ENCODE measurements around the gene KAZALD1. TPM values are rescaled to one million over a fixed set of nuclear protein-coding genes. Genes with fewer than 3 reads are reported as not detected.
A peak's percentile ranks its signal among the peaks of the same experiment; 100 is the strongest.

KAZALD1 gene
- polyA plus RNA-seq, 2 of the 4 experiments (the other 2 are of a cell fraction) = 4.3 to 4.5 TPM

DNA sequence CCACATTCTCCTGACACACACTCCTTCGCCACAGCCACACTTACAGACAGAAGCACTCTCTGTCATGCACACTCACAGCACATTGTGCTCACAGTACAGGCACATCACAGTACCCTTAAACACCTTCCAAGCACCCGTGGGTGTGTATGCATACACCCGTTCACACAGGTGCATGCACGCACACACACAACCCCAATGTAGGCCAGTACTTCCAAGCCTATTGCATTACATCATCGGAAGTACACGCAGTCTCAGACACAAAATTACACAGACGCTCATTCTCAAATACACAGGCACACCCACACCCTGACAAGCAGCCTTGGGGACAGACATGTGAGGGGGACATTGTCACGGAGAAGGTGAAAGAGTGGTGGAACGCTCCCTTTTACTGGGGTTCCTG, 11.1 kb downstream of the KAZALD1 start:
- no peaks in the 10 kb centered on the region for H3K9me3 ChIP-seq
- no peak for ATAC-seq
- no peak for TF ChIP-seq TFCP2L1 (CRISPR knock-in tag; IDR thresholded peaks at IDR 0.05)
- no peak for TF ChIP-seq GATA3 (IDR thresholded peaks at IDR 0.05; ENCODE audit: borderline replicate concordance)
- no peak for TF ChIP-seq CHD2 (IDR thresholded peaks at IDR 0.05; ENCODE audit: low read length, partially characterized antibody)
- TF ChIP-seq, protein P1, sequence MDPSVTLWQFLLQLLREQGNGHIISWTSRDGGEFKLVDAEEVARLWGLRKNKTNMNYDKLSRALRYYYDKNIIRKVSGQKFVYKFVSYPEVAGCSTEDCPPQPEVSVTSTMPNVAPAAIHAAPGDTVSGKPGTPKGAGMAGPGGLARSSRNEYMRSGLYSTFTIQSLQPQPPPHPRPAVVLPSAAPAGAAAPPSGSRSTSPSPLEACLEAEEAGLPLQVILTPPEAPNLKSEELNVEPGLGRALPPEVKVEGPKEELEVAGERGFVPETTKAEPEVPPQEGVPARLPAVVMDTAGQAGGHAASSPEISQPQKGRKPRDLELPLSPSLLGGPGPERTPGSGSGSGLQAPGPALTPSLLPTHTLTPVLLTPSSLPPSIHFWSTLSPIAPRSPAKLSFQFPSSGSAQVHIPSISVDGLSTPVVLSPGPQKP (IDR thresholded peaks at IDR 0.05; ENCODE audit: low read depth, low read length) = no peak
- DNase-seq (ENCODE audit: low read depth in 1 of 2, low spot score in 1 of 2) = no peak
- H3K27ac ChIP-seq = no peak overlapping the region
- no peak for FAIRE-seq
- H3K4me3 ChIP-seq = no peak overlapping the region
- CTCF ChIA-PET = interaction anchor here (5.2 to 65.1 kb wide), 2 partner anchors 30 to 69 kb away, joined by 26 to 2364 read pairs; partner anchors contain the start of genes KAZALD1, PDZD7 and SFXN3
- whole genome bisulfite sequencing (ENCODE audit: missing lambda C conversion rate) = 82% methylated on average over 9 of the region's 9 CpGs
- POLR2A ChIA-PET = no interaction called here
- no peak overlapping the region for H3K4me2 ChIP-seq
- no peaks in the 10 kb centered on the region for H3K4me1 ChIP-seq

DNA sequence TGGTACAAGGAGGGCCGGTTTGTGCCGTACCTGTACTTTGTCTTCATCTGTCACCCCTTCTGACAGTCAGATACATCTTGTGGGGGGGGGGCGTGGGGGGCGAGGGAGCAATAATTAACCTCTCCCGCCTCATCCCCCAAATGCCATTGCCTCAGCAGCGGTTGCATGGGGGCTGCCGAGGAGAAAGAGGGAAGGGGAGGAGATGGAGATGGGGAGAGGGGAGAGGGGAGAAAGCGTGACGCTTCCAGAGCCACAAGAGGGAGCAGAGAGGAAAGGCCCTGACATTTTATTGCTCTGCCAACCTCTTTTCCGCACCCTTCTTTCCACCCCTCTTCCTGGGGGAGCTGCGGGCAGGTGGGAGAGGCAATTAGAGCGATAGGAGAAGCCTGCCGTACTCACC, 11.8 kb downstream of the KAZALD1 start:
- POLR2A ChIA-PET = no interaction called here
- Histone ChIP-seq H3K4me3 (no peak overlapping the region), H3K4me2 (no peak overlapping the region), H3K9me3 (no peaks in the 10 kb centered on the region), H3K27ac (no peak overlapping the region), H3K4me1 (no peaks in the 10 kb centered on the region)
- FAIRE-seq = no peak
- no peak for TF ChIP-seq TP53 (CRISPR knock-in tag; IDR thresholded peaks at IDR 0.05)
- TF ChIP-seq FOXS1 (CRISPR knock-in tag; IDR thresholded peaks at IDR 0.05) = no peak
- no peak for TF ChIP-seq HOXB13 (CRISPR knock-in tag; IDR thresholded peaks at IDR 0.05; ENCODE audit: low read depth)
- no peak for TF ChIP-seq RARB (CRISPR knock-in tag; IDR thresholded peaks at IDR 0.05)
- TF ChIP-seq RCOR1 (IDR thresholded peaks at IDR 0.05; ENCODE audit: low read depth, low read length) = no peak
- CTCF ChIA-PET = interaction anchor here (0.6 to 65.1 kb wide), 5 partner anchors 18 to 628 kb away, joined by 3 to 2364 read pairs (median 10); partner anchors contain the start of genes KAZALD1, PDZD7 and SFXN3
- 51% methylated on average over 12 of the region's 13 CpGs for WGBS (ENCODE audit: missing lambda C conversion rate)
- DNase-seq (ENCODE audit: low read depth in 1 of 2, low spot score in 1 of 2) = no peak
- no peak for ATAC-seq

DNA sequence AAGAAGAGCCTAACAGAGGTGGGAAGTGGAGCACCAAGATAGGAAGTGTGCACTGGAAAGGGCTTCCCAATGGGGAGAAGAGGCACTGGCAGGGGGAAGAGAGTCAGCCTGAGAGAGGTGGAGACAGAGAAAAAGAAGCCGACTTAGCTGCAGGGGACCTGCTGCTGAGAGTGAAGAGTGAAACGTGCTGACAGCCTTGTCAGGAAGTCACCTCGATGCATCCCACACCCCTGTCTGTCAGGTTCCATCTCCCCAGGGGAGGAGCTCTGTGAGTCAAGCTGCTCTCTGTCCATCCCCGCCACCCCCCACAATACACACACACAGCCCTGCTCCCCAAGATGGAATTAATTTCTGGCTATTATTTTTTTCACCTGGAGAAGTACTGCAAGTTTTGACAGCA, 14.0 kb downstream of the KAZALD1 start:
- 23% methylated on average over 4 of the region's 4 CpGs for WGBS (ENCODE audit: missing lambda C conversion rate)
- CTCF ChIA-PET = interaction anchor here (1.1 to 65.1 kb wide), 9 partner anchors 9 to 66 kb away, joined by 3 to 2364 read pairs (median 4); partner anchors contain the start of genes KAZALD1, PDZD7 and SFXN3

DNA sequence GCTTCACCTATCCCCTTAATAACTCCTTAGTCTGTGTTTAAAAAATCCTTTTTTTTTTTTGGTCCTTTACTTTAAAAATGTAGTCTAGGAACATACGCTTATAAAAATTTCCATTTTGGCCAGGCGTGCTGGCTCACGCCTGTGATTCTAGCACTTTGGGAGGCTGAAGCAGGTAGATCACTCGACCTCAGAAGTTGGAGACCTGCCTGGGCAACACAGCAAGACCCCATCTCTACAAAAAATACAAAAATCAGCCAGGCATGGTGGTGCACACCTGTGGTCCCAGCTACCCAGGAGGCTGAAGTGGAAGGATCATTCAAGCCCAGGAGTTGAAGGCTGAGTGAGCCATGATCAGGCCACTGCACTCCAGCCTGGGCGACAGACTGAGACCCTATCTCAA, 14.8 kb downstream of the KAZALD1 start:
- ATAC-seq (no peak), DNase-seq (ENCODE audit: low read depth in 1 of 2, low spot score in 1 of 2) (no peak), FAIRE-seq (no peak)
- no peaks in the 10 kb centered on the region for H3K9me3 ChIP-seq
- TF ChIP-seq CHD2 (IDR thresholded peaks at IDR 0.05; ENCODE audit: low read length, partially characterized antibody) (no peak), RARB (CRISPR knock-in tag; IDR thresholded peaks at IDR 0.05) (no peak), NFE2L2 (conservative IDR thresholded peaks at IDR 0.05; ENCODE audit: low read length) (no peak), JUN (IDR thresholded peaks at IDR 0.05) (no peak), ZC3H11A (IDR thresholded peaks at IDR 0.05) (no peak), SMC3 (IDR thresholded peaks at IDR 0.05) (no peak)
- 68% methylated on average over 5 of the region's 5 CpGs for WGBS (ENCODE audit: missing lambda C conversion rate)
- H3K4me3 ChIP-seq = no peak overlapping the region
- H3K27ac ChIP-seq = no peak overlapping the region
- H3K4me1 ChIP-seq = no peaks in the 10 kb centered on the region
- ChIA-PET POLR2A (no interaction called here), CTCF (interaction anchor here (1.1 to 65.1 kb wide), 7 partner anchors 8 to 65 kb away, joined by 3 to 2364 read pairs (median 5); partner anchors contain the start of genes KAZALD1, PDZD7 and SFXN3)
- no peak overlapping the region for H3K4me2 ChIP-seq

More for the DNA sequence above, 14.0 kb downstream of the KAZALD1 start:
- Histone ChIP-seq H3K27ac (no peak overlapping the region), H3K4me2 (no peak overlapping the region), H3K4me3 (no peak overlapping the region), H3K9me3 (no peaks in the 10 kb centered on the region), H3K4me1 (no peaks in the 10 kb centered on the region)
- FAIRE-seq (no peak), ATAC-seq (peak in 1 of 2 experiments; percentile 29; a peak in 3 of 6 replicates), DNase-seq (ENCODE audit: low read depth in 1 of 2, low spot score in 1 of 2) (no peak)
- POLR2A ChIA-PET = no interaction called here
- TF ChIP-seq EHMT2 (IDR thresholded peaks at IDR 0.05; ENCODE audit: low read depth) = no peak
- no peak for TF ChIP-seq BHLHE40 (IDR thresholded peaks at IDR 0.05; ENCODE audit: low read depth, low read length)
- TF ChIP-seq ESRRA (IDR thresholded peaks at IDR 0.05; ENCODE audit: borderline replicate concordance, low read length) = no peak
- TF ChIP-seq HEYL (CRISPR knock-in tag; IDR thresholded peaks at IDR 0.05) = no peak
- no peak for TF ChIP-seq NFE2L2 (conservative IDR thresholded peaks at IDR 0.05; ENCODE audit: low read length)
- TF ChIP-seq POLR2A (IDR thresholded peaks at IDR 0.05; ENCODE audit: low read length) = no peak
- no peak for TF ChIP-seq CBX8 (IDR thresholded peaks at IDR 0.05)
- TF ChIP-seq CHD2 (IDR thresholded peaks at IDR 0.05; ENCODE audit: low read length, partially characterized antibody) = no peak
- no peak for TF ChIP-seq CHD4 (IDR thresholded peaks at IDR 0.05; ENCODE audit: borderline replicate concordance)
